ENCODE results near the gene REELD1. TPM values are rescaled to one million over a fixed set of nuclear protein-coding genes. Genes with fewer than 3 reads are reported as not detected.

REELD1 gene
- 0.01 TPM for polyA plus RNA-seq (2013, experiment 1 of 2)
- 0.03 TPM for polyA plus RNA-seq (2013, experiment 2 of 2)

GRCh38 chr4:146214238-146214637 is at the start of gene REELD1:
Gene REELD1 (plus strand): TSS chr4:146214538. CDS start chr4:146216953, 2,415 bp downstream.
- H4K8ac ChIP-seq (ENCODE audit: low read depth, low read length), result no peak within 1 kb of the TSS
- no peak for DNase-seq
- WGBS (ENCODE audit: extremely low coverage, insufficient coverage, low lambda C conversion rate), result no CpG with 5 or more reads among the region's 5 CpGs

DNA sequence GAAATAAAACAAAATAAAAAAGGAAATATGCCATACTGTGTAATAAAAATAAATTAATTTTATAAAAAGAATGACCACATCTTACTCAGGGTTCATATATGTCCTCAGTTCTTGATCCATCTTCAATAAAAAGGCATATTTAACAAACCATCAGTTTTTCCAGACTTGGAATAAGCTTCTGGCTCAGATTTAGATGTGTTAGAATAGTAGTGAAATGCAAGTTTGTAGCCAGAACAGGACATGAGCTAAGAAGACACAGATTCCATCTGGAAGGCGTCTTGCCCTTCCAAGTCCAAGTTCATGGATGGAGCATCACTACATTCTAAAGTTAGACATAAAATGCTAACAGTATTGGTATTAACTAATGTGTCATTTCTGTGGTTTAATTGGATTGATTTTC is 49.1 kb upstream of the REELD1 start:
- WGBS (ENCODE audit: extremely low coverage, insufficient coverage, low lambda C conversion rate), result no CpG with 5 or more reads among the region's 1 CpG
- no peak overlapping the region for H3K18ac ChIP-seq (ENCODE audit: low read length)
- H3K56ac ChIP-seq (ENCODE audit: low read length), result no peak overlapping the region

More at GRCh38 chr4:146214238-146214637, at the start of gene REELD1:
- Histone ChIP-seq H2AK5ac (ENCODE audit: low read length) (no peak within 1 kb of the TSS), H3K56ac (ENCODE audit: low read length) (no peak within 1 kb of the TSS), H3K4me1 (ENCODE audit: control insufficient read depth, low read depth, low read length) (no peaks in the 10 kb centered on the region), H3K4ac (ENCODE audit: low read depth, low read length) (no peak within 1 kb of the TSS), H4K5ac (ENCODE audit: low read length) (no peak within 1 kb of the TSS), H3K36me3 (ENCODE audit: control insufficient read depth, insufficient read depth, low read length) (no peaks in the 10 kb centered on the region), H3K79me1 (ENCODE audit: low read length) (no peaks in the 10 kb centered on the region), H3K27ac (ENCODE audit: low read depth, low read length) (no peak within 1 kb of the TSS), H3K9ac (ENCODE audit: low read length) (no peak within 1 kb of the TSS), H3K4me3 (ENCODE audit: low read length) (no peak within 1 kb of the TSS), H3K18ac (ENCODE audit: low read length) (no peak within 1 kb of the TSS), H3K27me3 (ENCODE audit: insufficient read depth, low read length, poor library complexity) (no peaks in the 10 kb centered on the region), H2BK5ac (ENCODE audit: low read length) (no peak within 1 kb of the TSS), H2BK15ac (replicated peaks; ENCODE audit: low read depth) (no peak within 1 kb of the TSS), H2BK120ac (ENCODE audit: low read depth, low read length) (no peak within 1 kb of the TSS), H3K79me2 (ENCODE audit: control insufficient read depth, insufficient read depth, low read length) (no peaks in the 10 kb centered on the region), H3K23ac (ENCODE audit: low read length) (no peak within 1 kb of the TSS), H3K4me2 (ENCODE audit: low read length) (no peak within 1 kb of the TSS)

DNA sequence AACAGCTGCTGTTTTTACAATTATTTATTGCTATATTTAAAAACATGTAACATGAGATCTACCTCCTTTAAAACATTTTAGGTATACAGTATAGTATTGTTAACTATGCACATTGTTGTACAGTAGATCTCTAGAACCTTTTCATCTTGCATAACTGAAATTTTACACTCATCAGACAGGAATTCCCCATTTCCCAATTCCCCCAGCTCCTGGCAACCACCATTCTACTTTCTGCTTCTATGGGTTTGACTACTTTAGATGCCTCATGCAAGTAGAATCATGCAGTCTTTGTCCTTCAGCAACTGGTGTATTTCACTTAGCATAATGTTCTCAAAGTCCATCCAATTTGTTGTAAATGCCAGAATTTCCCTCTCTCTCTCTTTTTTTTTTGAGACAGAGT is 48.5 kb upstream of the REELD1 start:
- no peak overlapping the region for H3K27ac ChIP-seq (ENCODE audit: low read depth, low read length)
- no peak overlapping the region for H4K5ac ChIP-seq (ENCODE audit: low read length)
- H2BK5ac ChIP-seq (ENCODE audit: low read length), result no peak overlapping the region
- no peaks in the 10 kb centered on the region for H3K36me3 ChIP-seq (ENCODE audit: control insufficient read depth, insufficient read depth, low read length)
- no peak overlapping the region for H2BK15ac ChIP-seq (replicated peaks; ENCODE audit: low read depth)
- no peaks in the 10 kb centered on the region for H3K79me1 ChIP-seq (ENCODE audit: low read length)
- no peaks in the 10 kb centered on the region for H3K4me1 ChIP-seq (ENCODE audit: control insufficient read depth, low read depth, low read length)
- H3K18ac ChIP-seq (ENCODE audit: low read length), result no peak overlapping the region
- no peak overlapping the region for H3K9ac ChIP-seq (ENCODE audit: low read length)
- H3K27me3 ChIP-seq (ENCODE audit: insufficient read depth, low read length, poor library complexity), result no peaks in the 10 kb centered on the region
- H3K23ac ChIP-seq (ENCODE audit: low read length), result no peak overlapping the region
- H3K4me2 ChIP-seq (ENCODE audit: low read length), result no peak overlapping the region
- no peak overlapping the region for H2AK5ac ChIP-seq (ENCODE audit: low read length)
- H4K8ac ChIP-seq (ENCODE audit: low read depth, low read length), result no peak overlapping the region
- H2BK120ac ChIP-seq (ENCODE audit: low read depth, low read length), result no peak overlapping the region
- no peaks in the 10 kb centered on the region for H3K79me2 ChIP-seq (ENCODE audit: control insufficient read depth, insufficient read depth, low read length)
- H3K4ac ChIP-seq (ENCODE audit: low read depth, low read length), result no peak overlapping the region
- no peak for DNase-seq
- H3K56ac ChIP-seq (ENCODE audit: low read length), result no peak overlapping the region
- no peak overlapping the region for H3K4me3 ChIP-seq (ENCODE audit: low read length)

More for the DNA sequence above, 49.1 kb upstream of the REELD1 start:
- Histone ChIP-seq H3K79me1 (ENCODE audit: low read length) (no peaks in the 10 kb centered on the region), H2BK15ac (replicated peaks; ENCODE audit: low read depth) (no peak overlapping the region), H4K5ac (ENCODE audit: low read length) (no peak overlapping the region), H3K79me2 (ENCODE audit: control insufficient read depth, insufficient read depth, low read length) (no peaks in the 10 kb centered on the region), H3K27me3 (ENCODE audit: insufficient read depth, low read length, poor library complexity) (no peaks in the 10 kb centered on the region), H3K23ac (ENCODE audit: low read length) (no peak overlapping the region), H3K4ac (ENCODE audit: low read depth, low read length) (no peak overlapping the region), H3K9ac (ENCODE audit: low read length) (no peak overlapping the region), H2BK120ac (ENCODE audit: low read depth, low read length) (no peak overlapping the region), H2BK5ac (ENCODE audit: low read length) (no peak overlapping the region), H3K4me2 (ENCODE audit: low read length) (no peak overlapping the region), H4K8ac (ENCODE audit: low read depth, low read length) (no peak overlapping the region), H3K27ac (ENCODE audit: low read depth, low read length) (no peak overlapping the region), H3K4me3 (ENCODE audit: low read length) (no peak overlapping the region), H3K4me1 (ENCODE audit: control insufficient read depth, low read depth, low read length) (no peaks in the 10 kb centered on the region), H3K36me3 (ENCODE audit: control insufficient read depth, insufficient read depth, low read length) (no peaks in the 10 kb centered on the region), H2AK5ac (ENCODE audit: low read length) (no peak overlapping the region)
- DNase-seq, result no peak

DNA sequence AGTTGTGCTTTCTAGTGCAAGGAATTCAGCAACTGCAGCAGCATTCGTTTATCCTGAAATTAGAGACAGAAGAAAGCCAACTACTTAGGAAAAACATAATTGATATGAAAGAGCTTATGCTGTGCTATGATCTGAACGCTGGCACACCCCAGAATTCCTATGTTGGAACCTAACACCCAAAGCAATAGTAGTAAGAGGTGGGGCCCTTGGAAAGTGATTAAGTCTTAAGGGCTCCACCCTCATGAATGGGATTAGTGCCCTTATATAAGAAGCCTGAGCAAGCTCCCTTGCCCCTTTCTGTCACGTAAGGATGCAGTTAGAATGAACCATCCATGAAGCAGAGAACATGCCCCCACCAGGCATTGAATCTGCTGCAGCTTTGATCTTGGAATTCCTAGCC is 44.2 kb upstream of the REELD1 start:
- no peaks in the 10 kb centered on the region for H3K27me3 ChIP-seq (ENCODE audit: insufficient read depth, low read length, poor library complexity)
- no peaks in the 10 kb centered on the region for H3K4me1 ChIP-seq (ENCODE audit: control insufficient read depth, low read depth, low read length)
- no CpG with 5 or more reads among the region's 3 CpGs for WGBS (ENCODE audit: extremely low coverage, insufficient coverage, low lambda C conversion rate)
- no peak overlapping the region for H2AK5ac ChIP-seq (ENCODE audit: low read length)
- no peaks in the 10 kb centered on the region for H3K36me3 ChIP-seq (ENCODE audit: control insufficient read depth, insufficient read depth, low read length)
- H2BK5ac ChIP-seq (ENCODE audit: low read length), result no peak overlapping the region
- no peak overlapping the region for H2BK15ac ChIP-seq (replicated peaks; ENCODE audit: low read depth)
- H3K79me2 ChIP-seq (ENCODE audit: control insufficient read depth, insufficient read depth, low read length), result no peaks in the 10 kb centered on the region
- H3K4ac ChIP-seq (ENCODE audit: low read depth, low read length), result no peak overlapping the region
- H3K4me2 ChIP-seq (ENCODE audit: low read length), result no peak overlapping the region
- no peak overlapping the region for H3K18ac ChIP-seq (ENCODE audit: low read length)
- H4K8ac ChIP-seq (ENCODE audit: low read depth, low read length), result no peak overlapping the region
- no peak overlapping the region for H3K56ac ChIP-seq (ENCODE audit: low read length)
- no peak overlapping the region for H4K5ac ChIP-seq (ENCODE audit: low read length)
- no peak overlapping the region for H3K27ac ChIP-seq (ENCODE audit: low read depth, low read length)
- H3K79me1 ChIP-seq (ENCODE audit: low read length), result no peaks in the 10 kb centered on the region
- no peak overlapping the region for H3K4me3 ChIP-seq (ENCODE audit: low read length)
- DNase-seq, result no peak
- no peak overlapping the region for H2BK120ac ChIP-seq (ENCODE audit: low read depth, low read length)
- no peak overlapping the region for H3K9ac ChIP-seq (ENCODE audit: low read length)
- H3K23ac ChIP-seq (ENCODE audit: low read length), result no peak overlapping the region

- peaks cover 17% of the 10 kb centered on the region for H3K79me2 ChIP-seq (ENCODE audit: control insufficient read depth, insufficient read depth, low read length)
- H2BK5ac ChIP-seq (ENCODE audit: low read length), result no peak within 1 kb of the TSS
- H3K56ac ChIP-seq (ENCODE audit: low read length), result peak within 1 kb of the TSS; percentile 91
- H2BK120ac ChIP-seq (ENCODE audit: low read depth, low read length), result no peak within 1 kb of the TSS
- peaks cover 8% of the 10 kb centered on the region for H3K4me1 ChIP-seq (ENCODE audit: control insufficient read depth, low read depth, low read length)
- DNase-seq, result peak; percentile 88
- no peaks in the 10 kb centered on the region for H3K27me3 ChIP-seq (ENCODE audit: insufficient read depth, low read length, poor library complexity)
- H3K4me3 ChIP-seq (ENCODE audit: low read length), result peak within 1 kb of the TSS; percentile 80
- H3K4me2 ChIP-seq (ENCODE audit: low read length), result peak within 1 kb of the TSS; percentile 98
- H2AK5ac ChIP-seq (ENCODE audit: low read length), result no peak within 1 kb of the TSS
- peak within 1 kb of the TSS; percentile 93 for H4K8ac ChIP-seq (ENCODE audit: low read depth, low read length)
- peaks cover 8% of the 10 kb centered on the region for H3K79me1 ChIP-seq (ENCODE audit: low read length)
- H3K9ac ChIP-seq (ENCODE audit: low read length), result peak within 1 kb of the TSS; percentile 89
- peak within 1 kb of the TSS; percentile 28 for H3K4ac ChIP-seq (ENCODE audit: low read depth, low read length)
- no peak within 1 kb of the TSS for H4K5ac ChIP-seq (ENCODE audit: low read length)
- no peak within 1 kb of the TSS for H2BK15ac ChIP-seq (replicated peaks; ENCODE audit: low read depth)
- no peaks in the 10 kb centered on the region for H3K36me3 ChIP-seq (ENCODE audit: control insufficient read depth, insufficient read depth, low read length)
- H3K23ac ChIP-seq (ENCODE audit: low read length), result no peak within 1 kb of the TSS
- H3K27ac ChIP-seq (ENCODE audit: low read depth, low read length), result peak within 1 kb of the TSS; percentile 80
- WGBS (ENCODE audit: extremely low coverage, insufficient coverage, low lambda C conversion rate), result no CpG with 5 or more reads among the region's 75 CpGs
- peak within 1 kb of the TSS; percentile 51 for H3K18ac ChIP-seq (ENCODE audit: low read length)
Observed at GRCh38 chr4:146175541-146176453, 38.5 kb upstream of the REELD1 start, which contains the start of gene LSM6. Gene LSM6 (plus strand): TSS chr4:146175718. CDS start chr4:146182922, 7,204 bp downstream.

Measured in mesendoderm (in vitro differentiated cells).